Mesenchymal stem cell (in vitro differentiated cells and primary cell): ENCODE results near the gene WDR5.
A peak's percentile ranks its signal among the peaks of the same experiment; 100 is the strongest.

Source experiments
- DNase-seq: peaks from one replicate; pipeline ENCODE4 v3.0.0-alpha.2; 2013
- H2AFZ ChIP-seq: one replicate; pipeline ENCODE4 v1.6.1; 2013; ENCODE audit warnings: low read depth, mild to moderate bottlenecking, control low read depth, inconsistent platforms, low read length, moderate library complexity
- H2AK5ac ChIP-seq: 2 replicates; pipeline ENCODE4 v1.6.1; 2013; ENCODE audit warnings: low read length, moderate library complexity, mild to moderate bottlenecking, inconsistent platforms; ENCODE audit not compliant: severe bottlenecking
- H2BK120ac ChIP-seq: one replicate; pipeline ENCODE4 v1.6.1; 2013; ENCODE audit warnings: low read depth, mild to moderate bottlenecking, inconsistent platforms, low read length, moderate library complexity
- H2BK12ac ChIP-seq, 2 experiments: one replicate each; pipeline ENCODE4 v1.6.1; 2013; ENCODE audit warnings: inconsistent platforms in 2 of 2, low read length in 2 of 2, mild to moderate bottlenecking in 2 of 2, moderate library complexity in 2 of 2, control low read depth in 1 of 2
- H2BK15ac ChIP-seq: one replicate; pipeline ENCODE4 v1.6.1; 2013; ENCODE audit warnings: mild to moderate bottlenecking, low read depth, inconsistent platforms; ENCODE audit not compliant: poor library complexity, severe bottlenecking
- H2BK5ac ChIP-seq: 2 replicates; pipeline ENCODE4 v1.6.1; 2013; ENCODE audit warnings: low read depth, mild to moderate bottlenecking, low read length, control low read depth, inconsistent platforms; ENCODE audit not compliant: poor library complexity, severe bottlenecking
- H3K14ac ChIP-seq, 2 experiments: one replicate each; pipeline ENCODE4 v1.6.1; 2013; ENCODE audit warnings: inconsistent platforms in 2 of 2, low read length in 2 of 2, control low read depth in 1 of 2, mild to moderate bottlenecking in 1 of 2, moderate library complexity in 1 of 2
- H3K18ac ChIP-seq, 2 experiments: one replicate each; pipeline ENCODE4 v1.6.1; 2013; ENCODE audit warnings: inconsistent platforms in 2 of 2, low read length in 2 of 2, control low read depth in 1 of 2, low read depth in 1 of 2, mild to moderate bottlenecking in 1 of 2
- H3K23ac ChIP-seq, 2 experiments: one replicate each; pipeline ENCODE4 v1.6.1; 2013; ENCODE audit warnings: inconsistent platforms in 2 of 2, low read length in 2 of 2, mild to moderate bottlenecking in 2 of 2, moderate library complexity in 2 of 2, control low read depth in 1 of 2
- H3K27ac ChIP-seq: 2 replicates; pipeline ENCODE4 v1.5.1; 2013; ENCODE audit warnings: mild to moderate bottlenecking, moderate library complexity, low read length, control low read depth, inconsistent platforms; ENCODE audit not compliant: poor library complexity, severe bottlenecking
- H3K27me3 ChIP-seq, 2 experiments: 2 replicates each; pipeline versions ENCODE4 v1.6.1 to v1.7.0; 2013; ENCODE audit warnings: low read length in 2 of 2, mild to moderate bottlenecking in 2 of 2, moderate library complexity in 2 of 2, control low read depth in 1 of 2, inconsistent platforms in 1 of 2; ENCODE audit not compliant: control insufficient read depth in 1 of 2, insufficient read depth in 1 of 2
- H3K36me3 ChIP-seq, 2 experiments: 2 replicates each; pipeline versions ENCODE4 v1.6.1 to v1.7.0; 2013; ENCODE audit warnings: low read length in 2 of 2, control low read depth in 1 of 2, inconsistent platforms in 1 of 2, low read depth in 1 of 2, mild to moderate bottlenecking in 1 of 2; ENCODE audit not compliant: insufficient read depth in 2 of 2, control insufficient read depth in 1 of 2
- H3K4ac ChIP-seq, 2 experiments: one replicate each; pipeline ENCODE4 v1.6.1; 2013; ENCODE audit warnings: inconsistent platforms in 2 of 2, low read length in 2 of 2, mild to moderate bottlenecking in 2 of 2, moderate library complexity in 2 of 2, control low read depth in 1 of 2, low read depth in 1 of 2
- H3K4me1 ChIP-seq: 2 replicates; pipeline ENCODE4 v1.6.1; 2013; ENCODE audit warnings: low read depth, low read length, control low read depth; ENCODE audit not compliant: control insufficient read depth, insufficient read depth
- H3K4me2 ChIP-seq: 2 replicates; pipeline ENCODE4 v1.6.1; 2013; ENCODE audit warnings: low read length, mild to moderate bottlenecking, inconsistent platforms; ENCODE audit not compliant: poor library complexity, severe bottlenecking
- H3K4me3 ChIP-seq, 2 experiments: 2 replicates each; pipeline versions ENCODE4 v1.5.1 to v1.7.0; 2013; ENCODE audit warnings: low read length in 2 of 2, mild to moderate bottlenecking in 2 of 2, control low read depth in 1 of 2, low read depth in 1 of 2; ENCODE audit not compliant: insufficient read depth in 1 of 2
- H3K79me1 ChIP-seq: replicated peaks from 2 replicates; pipeline ENCODE4 v1.6.1; 2013; ENCODE audit warnings: mild to moderate bottlenecking, control low read depth, low read length, inconsistent platforms; ENCODE audit not compliant: poor library complexity, severe bottlenecking
- H3K9ac ChIP-seq: 2 replicates; pipeline ENCODE4 v1.7.0; 2013; ENCODE audit warnings: mild to moderate bottlenecking, low read length, moderate library complexity
- H3K9me3 ChIP-seq: 2 replicates; pipeline ENCODE4 v1.7.0; 2013; ENCODE audit warnings: mild to moderate bottlenecking, low read length; ENCODE audit not compliant: control insufficient read depth
- H4K8ac ChIP-seq: one replicate; pipeline ENCODE4 v1.6.1; 2013; ENCODE audit warnings: inconsistent platforms, mild to moderate bottlenecking, low read length, moderate library complexity
- H4K91ac ChIP-seq: one replicate; pipeline ENCODE4 v1.6.1; 2013; ENCODE audit warnings: mild to moderate bottlenecking, low read length, inconsistent platforms
- WGBS: methylation state at CpG from one replicate; pipeline ENCODE4 v1.1.7; 2013; ENCODE audit warnings: mixed read lengths; 5-methylcytosine and 5-hydroxymethylcytosine counted together

Gene WDR5

DNA sequence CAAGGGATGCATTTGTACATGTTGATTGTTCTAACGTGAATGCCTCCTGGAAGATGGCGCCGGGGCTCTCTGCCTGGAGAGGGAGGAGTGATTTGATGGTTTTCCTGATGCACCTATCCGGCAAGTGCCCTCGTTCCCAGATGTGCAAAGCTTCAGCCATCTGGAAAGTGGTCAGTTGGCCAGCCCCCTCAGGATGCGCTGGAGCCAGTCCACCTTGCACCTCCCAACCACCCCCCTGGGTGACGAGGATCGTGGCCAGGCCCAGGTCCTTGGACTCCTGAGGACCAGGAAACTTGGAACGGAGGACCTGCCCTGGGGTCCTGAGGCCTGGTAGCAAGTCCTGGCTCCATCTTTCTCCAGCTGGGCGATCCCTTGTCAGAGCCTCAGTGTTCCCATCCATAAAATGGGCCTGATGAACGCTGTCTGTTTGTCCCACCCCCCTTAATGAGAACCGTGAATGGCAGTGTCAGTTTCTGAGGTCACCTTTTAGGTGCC is 52.1 kb downstream of the WDR5 start:
- H4K91ac ChIP-seq, result no peak overlapping the region
- DNase-seq, result no peak
- 89% methylated on average over 12 of the region's 12 CpGs for WGBS
- H2AFZ ChIP-seq, result no peak overlapping the region
- no peak overlapping the region for H3K23ac ChIP-seq
- H2BK120ac ChIP-seq, result no peak overlapping the region
- H4K8ac ChIP-seq, result no peak overlapping the region
- no peak overlapping the region for H2BK15ac ChIP-seq
- H3K4me1 ChIP-seq, result no peaks in the 10 kb centered on the region
- peak overlapping the region in 1 of 2 experiments; percentile 15 for H2BK12ac ChIP-seq
- no peak overlapping the region for H3K4ac ChIP-seq
- H2BK5ac ChIP-seq, result no peak overlapping the region
- H3K14ac ChIP-seq, result no peak overlapping the region
- peak overlapping the region in 1 of 2 experiments; percentile 52 for H3K18ac ChIP-seq
- H3K4me2 ChIP-seq, result no peak overlapping the region
- H3K9ac ChIP-seq, result no peak overlapping the region
- H3K36me3 ChIP-seq, result no peaks in the 10 kb centered on the region
- H3K27me3 ChIP-seq, result peaks cover 27 to 43% of the 10 kb centered on the region in 2 experiments
- no peaks in the 10 kb centered on the region for H3K9me3 ChIP-seq
- no peak overlapping the region for H3K4me3 ChIP-seq
- H3K79me1 ChIP-seq, result no peaks in the 10 kb centered on the region
- H2AK5ac ChIP-seq, result no peak overlapping the region
- H3K27ac ChIP-seq, result no peak overlapping the region

DNA sequence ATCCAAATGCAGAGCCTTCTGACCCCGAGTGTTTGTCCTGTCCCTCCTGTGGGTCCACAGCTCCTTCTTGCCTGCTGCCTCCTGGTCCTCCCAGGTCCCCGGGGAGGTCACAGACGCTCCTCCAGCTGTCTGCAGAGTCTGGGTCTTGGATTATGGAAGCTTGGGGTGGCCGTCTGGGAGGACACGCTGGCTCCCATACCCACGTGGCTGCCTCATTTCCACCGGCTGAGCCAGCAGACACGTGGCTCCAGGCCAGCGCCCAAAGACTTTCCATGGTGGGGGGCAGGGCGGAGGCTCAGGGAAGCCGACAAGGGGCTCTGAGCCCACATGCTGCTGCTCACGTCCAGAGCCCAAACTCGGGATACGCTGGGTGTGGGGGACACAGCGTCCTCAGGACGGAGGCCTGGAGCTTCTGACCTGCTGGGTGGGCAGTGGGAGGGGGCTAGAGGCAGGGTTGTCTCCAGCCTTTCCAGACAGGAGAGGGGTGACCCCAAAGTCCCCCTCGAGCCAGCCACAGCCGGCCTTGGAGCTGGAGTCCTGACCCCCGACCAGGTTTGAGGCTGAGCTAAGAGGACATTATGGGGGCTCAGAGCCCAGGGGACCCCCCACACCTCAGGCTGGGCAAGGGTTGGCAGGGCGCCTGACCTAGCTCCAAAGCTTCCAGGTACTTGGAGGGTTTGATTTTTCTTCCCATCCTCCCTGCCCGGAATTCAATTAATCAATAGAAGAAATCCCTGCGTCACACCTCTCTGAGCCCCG is 52.7 kb downstream of the WDR5 start:
- Histone ChIP-seq H3K27me3 (peaks cover 27 to 46% of the 10 kb centered on the region in 2 experiments), H2BK15ac (peak overlapping the region; percentile 81), H2BK5ac (no peak overlapping the region), H3K4me3 (no peak overlapping the region), H2BK120ac (peak overlapping the region; percentile 71), H4K8ac (peak overlapping the region; percentile 35), H3K23ac (peak overlapping the region in 1 of 2 experiments; percentile 16), H3K9ac (no peak overlapping the region), H2BK12ac (peak overlapping the region; percentile 28 to 57), H3K36me3 (no peaks in the 10 kb centered on the region), H3K79me1 (no peaks in the 10 kb centered on the region), H3K14ac (peak overlapping the region in 1 of 2 experiments; percentile 66), H3K9me3 (no peaks in the 10 kb centered on the region), H4K91ac (peak overlapping the region; percentile 43), H3K4me2 (no peak overlapping the region), H3K27ac (no peak overlapping the region), H3K4ac (peak overlapping the region; percentile 41 to 47), H3K4me1 (no peaks in the 10 kb centered on the region), H2AFZ (peak overlapping the region; percentile 15), H2AK5ac (no peak overlapping the region), H3K18ac (peak overlapping the region; percentile 40 to 52)
- DNase-seq, result no peak
- 72% methylated on average over 23 of the region's 23 CpGs for WGBS

DNA sequence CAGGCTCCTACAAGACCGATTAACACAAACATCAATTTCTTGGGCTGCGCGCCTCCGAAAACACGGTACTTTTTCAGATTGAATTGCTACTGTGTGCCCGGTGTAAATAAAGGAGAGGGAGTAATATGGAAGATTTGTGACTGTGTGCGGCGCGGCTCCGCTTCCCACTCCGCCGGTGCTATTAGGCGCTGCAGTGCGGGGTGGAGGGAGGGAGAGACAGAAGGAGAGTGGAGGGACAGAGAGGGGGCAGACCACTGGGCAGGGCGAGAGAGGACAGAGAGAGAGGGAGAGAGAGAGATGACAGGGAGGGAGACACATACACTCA is 53.2 kb downstream of the WDR5 start:
- H3K4me1 ChIP-seq, result no peaks in the 10 kb centered on the region
- peak overlapping the region; percentile 43 for H4K91ac ChIP-seq
- peak overlapping the region; percentile 62 for H4K8ac ChIP-seq
- no peak overlapping the region for H3K4me2 ChIP-seq
- no peaks in the 10 kb centered on the region for H3K79me1 ChIP-seq
- no peaks in the 10 kb centered on the region for H3K9me3 ChIP-seq
- H2BK12ac ChIP-seq, result peak overlapping the region in 1 of 2 experiments; percentile 65
- H3K27me3 ChIP-seq, result peaks cover 27 to 51% of the 10 kb centered on the region in 2 experiments
- peak overlapping the region in 1 of 2 experiments; percentile 49 for H3K18ac ChIP-seq
- H3K4me3 ChIP-seq, result no peak overlapping the region
- H2BK5ac ChIP-seq, result no peak overlapping the region
- H3K23ac ChIP-seq, result no peak overlapping the region
- no peak overlapping the region for H3K4ac ChIP-seq
- H2AK5ac ChIP-seq, result no peak overlapping the region
- H3K27ac ChIP-seq, result no peak overlapping the region
- H2BK120ac ChIP-seq, result peak overlapping the region; percentile 71
- peak overlapping the region in 1 of 2 experiments; percentile 14 for H3K14ac ChIP-seq
- DNase-seq, result peak; percentile 22
- H3K9ac ChIP-seq, result no peak overlapping the region
- peak overlapping the region; percentile 81 for H2BK15ac ChIP-seq
- H2AFZ ChIP-seq, result no peak overlapping the region
- no peaks in the 10 kb centered on the region for H3K36me3 ChIP-seq
- 54% methylated on average over 15 of the region's 15 CpGs for WGBS

DNA sequence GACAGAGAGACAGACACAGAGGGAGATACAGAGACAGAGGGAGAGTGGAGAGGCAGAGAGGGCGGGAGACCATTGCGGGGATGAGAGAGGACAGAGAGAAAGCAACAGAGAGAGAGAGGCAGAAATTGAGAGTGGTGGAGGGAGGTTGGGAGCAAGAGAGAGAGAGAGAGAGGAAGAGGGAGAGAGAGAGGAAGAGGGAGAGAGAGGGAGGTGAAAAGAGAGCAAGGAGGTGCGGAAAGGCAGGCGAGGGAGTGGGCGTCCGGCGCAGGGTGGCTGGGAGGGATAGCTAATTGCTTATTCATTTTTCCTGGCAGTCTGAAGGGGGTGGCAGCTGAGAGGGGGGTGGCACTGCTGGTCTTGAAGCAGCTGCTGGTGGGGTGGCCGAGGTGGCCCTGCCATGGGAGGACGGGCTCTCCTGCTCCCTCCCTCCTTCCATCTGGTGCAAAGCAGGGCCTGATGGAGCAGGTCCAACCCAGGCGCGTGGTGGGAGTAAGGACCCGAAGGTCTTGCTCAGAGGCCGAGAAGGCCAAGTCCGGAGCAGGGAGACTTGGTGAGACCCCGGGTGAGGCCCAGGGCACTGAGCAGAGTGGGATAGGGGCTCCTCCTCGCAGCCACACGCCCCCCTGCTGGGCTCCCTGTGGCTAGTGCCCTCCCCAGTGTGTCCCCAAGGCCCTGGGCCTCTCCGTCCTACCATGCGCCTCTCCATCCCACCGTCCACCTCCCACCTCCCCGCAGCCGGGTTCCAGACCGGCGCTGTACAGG is 53.8 kb downstream of the WDR5 start:
- Histone ChIP-seq H3K14ac (peak overlapping the region in 1 of 2 experiments; percentile 14), H3K36me3 (no peaks in the 10 kb centered on the region), H3K4me1 (no peaks in the 10 kb centered on the region), H3K9ac (no peak overlapping the region), H2AFZ (no peak overlapping the region), H3K9me3 (no peaks in the 10 kb centered on the region), H4K91ac (peak overlapping the region; percentile 74), H3K4me2 (no peak overlapping the region), H3K27ac (no peak overlapping the region), H2BK12ac (peak overlapping the region; percentile 0 to 70), H2AK5ac (no peak overlapping the region), H2BK120ac (peak overlapping the region; percentile 64), H2BK5ac (no peak overlapping the region), H3K4me3 (no peak overlapping the region), H2BK15ac (peak overlapping the region; percentile 65), H3K18ac (peak overlapping the region in 1 of 2 experiments; percentile 50), H3K23ac (no peak overlapping the region), H3K27me3 (peaks cover 27 to 51% of the 10 kb centered on the region in 2 experiments), H4K8ac (peak overlapping the region; percentile 62), H3K4ac (no peak overlapping the region), H3K79me1 (no peaks in the 10 kb centered on the region)
- WGBS, result 82% methylated on average over 24 of the region's 24 CpGs
- no peak for DNase-seq
